ENCODE measurements around the gene HTRA1. TPM values are rescaled to one million over a fixed set of nuclear protein-coding genes. Genes with fewer than 3 reads are reported as not detected.

Gene HTRA1
- polyA plus RNA-seq, 1 donor from 2014 or later, result 1.4 TPM

DNA sequence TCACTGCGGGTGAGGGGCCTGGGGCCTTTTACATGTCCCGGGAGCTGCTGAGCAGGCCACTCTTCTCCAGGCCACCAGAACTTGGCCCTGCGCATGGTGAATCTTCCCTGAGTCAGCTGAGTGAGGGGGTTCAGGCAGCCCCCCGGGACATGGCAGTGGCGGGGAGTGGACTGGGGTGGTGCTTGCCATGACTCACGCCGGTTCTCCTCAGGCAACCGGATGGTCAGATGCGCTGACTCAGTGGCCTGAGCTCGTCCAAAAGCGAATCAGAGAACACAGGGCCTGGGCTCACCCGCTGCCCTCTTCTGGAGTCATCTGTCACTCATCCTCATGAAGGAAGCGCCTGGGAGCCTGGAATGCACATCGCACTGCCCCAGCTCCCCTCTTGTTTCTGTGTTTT is 33.5 kb downstream of the HTRA1 start:
- Histone ChIP-seq H3K27ac (ENCODE audit: low read length) (no peak overlapping the region), H2AFZ (ENCODE audit: low read depth, low read length) (no peak overlapping the region), H3K4me2 (ENCODE audit: low read length) (no peak overlapping the region), H4K20me1 (ENCODE audit: insufficient read depth) (no peaks in the 10 kb centered on the region), H3K9ac (ENCODE audit: low read length) (no peak overlapping the region), H3K9me2 (ENCODE audit: insufficient read depth, low read length) (no peaks in the 10 kb centered on the region), H3K36me3 (ENCODE audit: insufficient read depth, low read length) (no peaks in the 10 kb centered on the region), H3K27me3 (ENCODE audit: insufficient read depth, low read depth, low read length) (no peaks in the 10 kb centered on the region), H3K79me2 (replicated peaks; ENCODE audit: insufficient read depth, low read length) (no peaks in the 10 kb centered on the region), H3F3A (ENCODE audit: insufficient read depth, low read length, poor library complexity, severe bottlenecking) (no peaks in the 10 kb centered on the region), H3K9me3 (ENCODE audit: low read length) (no peaks in the 10 kb centered on the region), H3K4me3 (ENCODE audit: low read length) (no peak overlapping the region)
- TF ChIP-seq POLR2AphosphoS5 (IDR thresholded peaks at IDR 0.05) (no peak), RAD21 (conservative IDR thresholded peaks at IDR 0.05) (no peak), EZH2 (IDR thresholded peaks at IDR 0.05; ENCODE audit: borderline replicate concordance, insufficient read depth, low read length, poor library complexity, severe bottlenecking) (no peak), MXI1 (conservative IDR thresholded peaks at IDR 0.05; ENCODE audit: poor library complexity, severe bottlenecking) (no peak), TAF1 (IDR thresholded peaks at IDR 0.05; ENCODE audit: low read depth) (no peak), EP300 (conservative IDR thresholded peaks at IDR 0.05; ENCODE audit: poor library complexity, severe bottlenecking) (no peak), SMC3 (conservative IDR thresholded peaks at IDR 0.05; ENCODE audit: poor library complexity) (no peak)
- TF ChIP-seq, protein P1, sequence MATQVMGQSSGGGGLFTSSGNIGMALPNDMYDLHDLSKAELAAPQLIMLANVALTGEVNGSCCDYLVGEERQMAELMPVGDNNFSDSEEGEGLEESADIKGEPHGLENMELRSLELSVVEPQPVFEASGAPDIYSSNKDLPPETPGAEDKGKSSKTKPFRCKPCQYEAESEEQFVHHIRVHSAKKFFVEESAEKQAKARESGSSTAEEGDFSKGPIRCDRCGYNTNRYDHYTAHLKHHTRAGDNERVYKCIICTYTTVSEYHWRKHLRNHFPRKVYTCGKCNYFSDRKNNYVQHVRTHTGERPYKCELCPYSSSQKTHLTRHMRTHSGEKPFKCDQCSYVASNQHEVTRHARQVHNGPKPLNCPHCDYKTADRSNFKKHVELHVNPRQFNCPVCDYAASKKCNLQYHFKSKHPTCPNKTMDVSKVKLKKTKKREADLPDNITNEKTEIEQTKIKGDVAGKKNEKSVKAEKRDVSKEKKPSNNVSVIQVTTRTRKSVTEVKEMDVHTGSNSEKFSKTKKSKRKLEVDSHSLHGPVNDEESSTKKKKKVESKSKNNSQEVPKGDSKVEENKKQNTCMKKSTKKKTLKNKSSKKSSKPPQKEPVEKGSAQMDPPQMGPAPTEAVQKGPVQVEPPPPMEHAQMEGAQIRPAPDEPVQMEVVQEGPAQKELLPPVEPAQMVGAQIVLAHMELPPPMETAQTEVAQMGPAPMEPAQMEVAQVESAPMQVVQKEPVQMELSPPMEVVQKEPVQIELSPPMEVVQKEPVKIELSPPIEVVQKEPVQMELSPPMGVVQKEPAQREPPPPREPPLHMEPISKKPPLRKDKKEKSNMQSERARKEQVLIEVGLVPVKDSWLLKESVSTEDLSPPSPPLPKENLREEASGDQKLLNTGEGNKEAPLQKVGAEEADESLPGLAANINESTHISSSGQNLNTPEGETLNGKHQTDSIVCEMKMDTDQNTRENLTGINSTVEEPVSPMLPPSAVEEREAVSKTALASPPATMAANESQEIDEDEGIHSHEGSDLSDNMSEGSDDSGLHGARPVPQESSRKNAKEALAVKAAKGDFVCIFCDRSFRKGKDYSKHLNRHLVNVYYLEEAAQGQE (IDR thresholded peaks at IDR 0.05; ENCODE audit: borderline replicate concordance), result no peak
- TF ChIP-seq, protein P2, sequence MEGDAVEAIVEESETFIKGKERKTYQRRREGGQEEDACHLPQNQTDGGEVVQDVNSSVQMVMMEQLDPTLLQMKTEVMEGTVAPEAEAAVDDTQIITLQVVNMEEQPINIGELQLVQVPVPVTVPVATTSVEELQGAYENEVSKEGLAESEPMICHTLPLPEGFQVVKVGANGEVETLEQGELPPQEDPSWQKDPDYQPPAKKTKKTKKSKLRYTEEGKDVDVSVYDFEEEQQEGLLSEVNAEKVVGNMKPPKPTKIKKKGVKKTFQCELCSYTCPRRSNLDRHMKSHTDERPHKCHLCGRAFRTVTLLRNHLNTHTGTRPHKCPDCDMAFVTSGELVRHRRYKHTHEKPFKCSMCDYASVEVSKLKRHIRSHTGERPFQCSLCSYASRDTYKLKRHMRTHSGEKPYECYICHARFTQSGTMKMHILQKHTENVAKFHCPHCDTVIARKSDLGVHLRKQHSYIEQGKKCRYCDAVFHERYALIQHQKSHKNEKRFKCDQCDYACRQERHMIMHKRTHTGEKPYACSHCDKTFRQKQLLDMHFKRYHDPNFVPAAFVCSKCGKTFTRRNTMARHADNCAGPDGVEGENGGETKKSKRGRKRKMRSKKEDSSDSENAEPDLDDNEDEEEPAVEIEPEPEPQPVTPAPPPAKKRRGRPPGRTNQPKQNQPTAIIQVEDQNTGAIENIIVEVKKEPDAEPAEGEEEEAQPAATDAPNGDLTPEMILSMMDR (IDR thresholded peaks at IDR 0.05; ENCODE audit: poor library complexity, severe bottlenecking), result no peak

DNA sequence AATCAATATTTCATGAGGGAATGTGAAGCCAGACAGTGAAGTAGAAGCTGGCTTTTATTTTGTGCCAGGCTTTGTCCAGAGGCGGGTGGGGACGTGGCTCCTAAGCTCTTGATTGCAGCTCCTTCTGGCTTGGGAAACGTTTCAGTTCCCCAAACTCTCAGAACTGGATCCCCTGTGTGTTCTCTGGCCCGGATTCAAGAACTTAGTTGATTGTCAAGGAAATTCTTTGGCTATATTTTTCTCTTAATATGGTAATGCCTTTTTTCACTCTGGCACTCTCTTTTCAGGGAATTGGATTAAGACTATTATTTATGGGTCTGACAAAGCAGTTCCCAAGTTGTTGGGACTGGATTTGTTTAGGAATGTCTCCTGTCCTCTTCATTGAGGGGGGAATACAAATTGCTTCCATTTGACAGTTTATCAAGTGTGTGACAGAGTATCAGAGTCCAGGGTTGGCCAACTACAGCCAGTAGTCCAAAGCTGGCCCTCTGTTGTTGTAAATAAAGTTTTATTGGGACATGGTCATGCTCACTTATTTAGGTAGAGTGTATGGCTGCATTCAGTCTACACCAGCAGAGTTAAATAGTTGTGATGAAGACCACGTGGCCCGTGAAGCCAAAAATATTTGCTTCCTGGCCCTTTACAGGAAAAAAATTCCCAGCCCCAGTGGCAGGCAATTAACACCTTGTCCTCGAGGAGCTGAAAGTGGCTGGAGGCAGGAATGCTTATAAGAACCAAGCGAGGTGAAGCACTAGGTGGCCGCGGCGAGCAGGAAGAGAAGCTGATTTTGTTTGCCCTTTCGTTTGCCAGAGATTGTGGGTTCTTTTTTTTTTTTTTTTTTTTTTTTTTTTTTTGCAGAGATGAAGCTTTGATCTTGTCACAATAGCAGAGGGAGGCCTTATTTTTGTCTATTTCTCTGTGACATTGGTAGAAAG is 34.3 kb downstream of the HTRA1 start:
- H3K36me3 ChIP-seq (ENCODE audit: insufficient read depth, low read length), result no peaks in the 10 kb centered on the region
- TF ChIP-seq TAF1 (IDR thresholded peaks at IDR 0.05; ENCODE audit: low read depth), result no peak
- no peak for TF ChIP-seq POLR2AphosphoS5 (IDR thresholded peaks at IDR 0.05)
- TF ChIP-seq, protein P1 (IDR thresholded peaks at IDR 0.05; ENCODE audit: borderline replicate concordance), result no peak
- TF ChIP-seq, protein P2 (IDR thresholded peaks at IDR 0.05; ENCODE audit: poor library complexity, severe bottlenecking), result no peak
- no peak for TF ChIP-seq EP300 (conservative IDR thresholded peaks at IDR 0.05; ENCODE audit: poor library complexity, severe bottlenecking)
- H3K27me3 ChIP-seq (ENCODE audit: insufficient read depth, low read depth, low read length), result no peaks in the 10 kb centered on the region
- H3K27ac ChIP-seq (ENCODE audit: low read length), result no peak overlapping the region
- no peaks in the 10 kb centered on the region for H4K20me1 ChIP-seq (ENCODE audit: insufficient read depth)
- H3K9ac ChIP-seq (ENCODE audit: low read length), result no peak overlapping the region
- no peak overlapping the region for H3K4me3 ChIP-seq (ENCODE audit: low read length)
- no peaks in the 10 kb centered on the region for H3K9me3 ChIP-seq (ENCODE audit: low read length)
- H3K9me2 ChIP-seq (ENCODE audit: insufficient read depth, low read length), result no peaks in the 10 kb centered on the region
- no peak overlapping the region for H3K4me2 ChIP-seq (ENCODE audit: low read length)
- no peak overlapping the region for H2AFZ ChIP-seq (ENCODE audit: low read depth, low read length)
- H3K79me2 ChIP-seq (replicated peaks; ENCODE audit: insufficient read depth, low read length), result no peaks in the 10 kb centered on the region
- H3F3A ChIP-seq (ENCODE audit: insufficient read depth, low read length, poor library complexity, severe bottlenecking), result no peaks in the 10 kb centered on the region
